Stimulated activated naive CD8-positive, alpha-beta T cell treated with anti-CD3 and anti-CD28 coated beads, Interleukin-15, amount 100 ng/mL, for 72 hours (primary cell): ENCODE measurements around the gene CDH18.
"Not testable (repeated sequence)": the region's sequence is repeated elsewhere in the genome, so short reads cannot be mapped to it uniquely, and the experiment has no call there.

Experiments
- ATAC-seq: fragments of 150-1000 bp; cut with Tn5 transposase; 2 replicates; pipeline ENCODE4 v1.10.0; 2021; ENCODE audit warnings: mild to moderate bottlenecking, moderate library complexity
- DNase-seq, 2 donors: peaks; one replicate each; pipeline ENCODE4 v3.0.0; 2021 to 2022
- H3K27ac Mint-ChIP-seq, 2 donors: one replicate each; pipeline ENCODE4 v1.8.0; 2022; ENCODE audit warnings: mild to moderate bottlenecking in 2 of 2, mixed read lengths in 2 of 2, moderate library complexity in 2 of 2
- H3K27me3 Mint-ChIP-seq: one replicate; pipeline ENCODE4 v1.8.0; 2022; ENCODE audit warnings: mixed read lengths
- H3K4me1 Mint-ChIP-seq: one replicate; pipeline ENCODE4 v1.8.0; 2022; ENCODE audit warnings: mild to moderate bottlenecking, mixed read lengths
- H3K4me3 Mint-ChIP-seq, 2 donors: one replicate each; pipeline ENCODE4 v1.8.0; 2022; ENCODE audit warnings: mild to moderate bottlenecking in 2 of 2, mixed read lengths in 2 of 2, moderate library complexity in 1 of 2
- H3K9me3 Mint-ChIP-seq, 2 donors: one replicate each; pipeline ENCODE4 v1.8.0; 2022; ENCODE audit warnings: mixed read lengths in 2 of 2

The CDH18 gene

DNA sequence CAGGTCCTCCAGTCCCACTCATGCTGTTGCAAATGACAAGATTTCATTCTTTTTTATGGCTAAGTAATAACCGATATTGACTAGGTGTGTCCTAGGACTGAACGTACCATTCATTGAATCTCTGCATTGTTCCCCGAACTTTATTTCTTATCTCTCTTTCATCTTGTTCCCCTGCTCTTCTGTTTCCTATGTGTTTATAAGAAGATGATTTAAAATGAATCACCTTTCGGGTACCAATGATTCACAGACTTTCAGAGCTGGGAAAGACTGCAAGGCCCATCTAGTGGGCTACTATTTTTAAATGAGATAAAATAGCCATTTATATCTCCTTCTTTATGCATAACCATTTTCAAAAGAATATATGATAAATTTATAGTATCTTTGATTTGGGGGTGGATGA is 133.0 kb downstream of the CDH18 start:
- no peaks in the 10 kb centered on the region for H3K27me3 Mint-ChIP-seq
- H3K4me3 Mint-ChIP-seq, result no peak overlapping the region
- DNase-seq (no peak), ATAC-seq (no peak)
- no peak overlapping the region for H3K27ac Mint-ChIP-seq
- H3K4me1 Mint-ChIP-seq, result no peaks in the 10 kb centered on the region
- peaks cover 4 to 7% of the 10 kb centered on the region in 2 donors for H3K9me3 Mint-ChIP-seq

DNA sequence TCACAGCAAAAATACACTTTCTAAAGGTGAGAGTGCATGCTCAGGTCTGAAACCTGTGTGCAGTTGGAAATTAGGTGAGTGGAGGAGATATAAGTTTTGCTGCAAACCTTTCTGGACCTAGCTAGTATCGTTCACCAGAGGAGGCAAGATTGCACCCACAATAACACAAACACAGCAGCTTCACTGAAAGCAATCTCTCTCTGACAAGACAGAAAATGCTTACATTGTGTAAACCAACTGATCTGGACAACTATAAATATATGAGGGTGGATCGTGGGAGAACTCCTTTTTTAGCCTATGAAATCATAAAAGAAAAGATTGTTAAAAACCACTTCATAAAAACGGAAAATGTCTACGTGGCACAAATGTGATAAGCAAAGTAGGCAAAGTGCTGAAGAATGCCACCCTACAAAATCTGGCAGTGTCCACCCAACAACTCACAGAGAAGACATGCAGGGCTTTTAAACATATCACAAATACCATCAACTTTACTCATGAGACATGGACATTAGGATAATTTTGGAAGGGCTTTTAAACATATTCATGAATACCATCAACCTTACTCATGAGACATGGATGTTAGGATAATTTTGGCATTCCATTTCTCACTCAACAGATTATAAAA is 134.3 kb downstream of the CDH18 start:
- no peak for ATAC-seq
- Mint-ChIP-seq H3K4me3 (no peak overlapping the region), H3K9me3 (peaks cover 4 to 7% of the 10 kb centered on the region in 2 donors), H3K27ac (no peak overlapping the region), H3K27me3 (no peaks in the 10 kb centered on the region), H3K4me1 (no peaks in the 10 kb centered on the region)
- no peak for DNase-seq

DNA sequence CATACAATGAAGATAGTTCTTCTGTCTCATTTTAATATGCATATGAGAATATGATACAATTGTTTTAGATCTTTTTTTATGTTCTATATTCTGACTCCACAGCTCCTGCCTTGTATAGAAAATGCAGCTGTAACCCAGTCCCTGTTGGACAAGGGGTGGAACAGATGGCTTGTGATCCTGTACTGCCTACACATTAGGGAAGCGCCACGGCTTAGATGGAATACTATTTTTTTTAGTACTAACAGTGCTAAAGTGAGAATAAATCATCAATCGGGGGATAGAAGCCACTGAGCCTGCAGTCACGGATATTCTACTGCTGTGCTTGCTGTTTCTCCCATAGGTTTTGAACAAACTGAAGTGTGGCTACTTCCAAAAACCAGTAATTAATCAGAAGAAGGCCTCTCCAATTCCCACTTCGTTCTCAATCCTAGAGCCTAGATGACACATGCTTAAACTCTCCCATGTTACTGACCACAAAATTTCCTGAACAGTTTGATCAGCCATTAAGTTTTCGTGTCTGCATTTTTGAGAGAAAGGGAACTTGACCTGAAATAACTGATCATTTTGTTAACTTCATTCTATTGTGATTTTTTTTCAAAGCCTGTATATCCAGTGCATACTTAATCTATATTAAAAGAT is 150.3 kb downstream of the CDH18 start:
- Mint-ChIP-seq H3K9me3 (peaks cover 28 to 33% of the 10 kb centered on the region in 2 donors), H3K4me1 (no peaks in the 10 kb centered on the region), H3K4me3 (no peak overlapping the region), H3K27me3 (no peaks in the 10 kb centered on the region), H3K27ac (no peak overlapping the region)
- ATAC-seq (no peak), DNase-seq (no peak)

DNA sequence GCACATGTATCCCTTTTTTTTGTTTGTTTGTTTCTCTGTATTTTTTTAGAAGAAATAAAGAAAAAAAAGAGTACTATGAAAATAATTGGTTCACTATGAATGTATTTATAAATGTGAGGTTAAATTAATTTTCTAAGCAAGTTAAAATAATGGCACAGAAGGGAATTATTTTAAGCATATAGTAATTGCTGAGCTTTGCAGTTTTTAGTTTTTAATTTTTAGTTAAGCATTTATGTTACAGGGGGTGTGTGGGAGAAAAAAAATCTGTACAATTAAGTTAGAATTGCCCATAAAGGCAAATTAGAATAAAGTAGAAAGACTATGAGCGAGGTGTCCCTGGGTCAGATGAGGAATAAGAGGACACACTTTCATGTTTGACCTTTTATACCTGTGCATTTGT is 152.6 kb downstream of the CDH18 start:
- no peak for ATAC-seq
- Mint-ChIP-seq H3K27ac (no peak overlapping the region), H3K4me1 (no peaks in the 10 kb centered on the region), H3K4me3 (no peak overlapping the region), H3K27me3 (no peaks in the 10 kb centered on the region), H3K9me3 (peaks cover 27 to 42% of the 10 kb centered on the region in 2 donors)
- no peak for DNase-seq

DNA sequence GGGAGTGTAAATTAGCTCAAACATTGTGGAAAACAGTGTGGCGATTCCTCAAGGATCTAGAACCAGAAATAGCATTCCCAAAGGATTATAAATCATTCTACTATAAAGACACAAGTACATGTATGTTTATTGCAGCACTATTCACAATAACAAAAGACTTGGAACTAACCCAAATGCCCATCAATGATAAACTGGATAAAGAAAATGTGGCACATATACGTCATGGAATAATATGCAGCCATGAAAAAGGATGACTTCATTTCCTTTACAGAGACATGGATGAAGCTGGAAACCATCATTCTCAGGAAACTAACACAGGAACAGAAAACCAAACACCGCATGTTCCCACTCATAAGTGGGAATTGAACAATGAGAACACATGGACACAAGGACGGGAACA is 175.3 kb downstream of the CDH18 start:
- H3K4me3 Mint-ChIP-seq, DNase-seq, H3K27me3 Mint-ChIP-seq, ATAC-seq, H3K27ac Mint-ChIP-seq, H3K4me1 Mint-ChIP-seq: not testable (repeated sequence)
- H3K9me3 Mint-ChIP-seq, result peaks cover 10 to 18% of the 10 kb centered on the region in 2 donors

DNA sequence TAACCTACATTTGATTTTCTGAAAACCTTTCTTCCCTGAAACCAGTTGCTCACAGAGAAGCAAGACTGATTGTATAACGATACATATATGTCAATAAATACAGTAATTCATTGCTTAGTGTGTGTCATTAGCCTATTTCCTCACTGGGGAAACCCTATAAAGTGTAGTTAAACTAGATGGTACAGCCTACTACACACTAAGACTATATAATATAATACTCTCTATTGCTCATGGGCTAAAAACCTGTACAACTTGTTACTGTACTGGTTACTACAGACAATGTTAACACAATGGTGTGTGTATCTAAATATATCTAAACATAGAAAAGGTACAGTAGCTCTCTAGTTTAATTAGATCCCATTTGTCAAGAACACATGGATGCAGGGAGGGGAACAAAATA is 181.2 kb downstream of the CDH18 start:
- H3K4me1 Mint-ChIP-seq, result no peaks in the 10 kb centered on the region
- no peak overlapping the region for H3K4me3 Mint-ChIP-seq
- ATAC-seq, result no peak
- no peak overlapping the region for H3K27ac Mint-ChIP-seq
- peaks cover 3 to 4% of the 10 kb centered on the region in 2 donors for H3K9me3 Mint-ChIP-seq
- no peaks in the 10 kb centered on the region for H3K27me3 Mint-ChIP-seq
- no peak for DNase-seq

DNA sequence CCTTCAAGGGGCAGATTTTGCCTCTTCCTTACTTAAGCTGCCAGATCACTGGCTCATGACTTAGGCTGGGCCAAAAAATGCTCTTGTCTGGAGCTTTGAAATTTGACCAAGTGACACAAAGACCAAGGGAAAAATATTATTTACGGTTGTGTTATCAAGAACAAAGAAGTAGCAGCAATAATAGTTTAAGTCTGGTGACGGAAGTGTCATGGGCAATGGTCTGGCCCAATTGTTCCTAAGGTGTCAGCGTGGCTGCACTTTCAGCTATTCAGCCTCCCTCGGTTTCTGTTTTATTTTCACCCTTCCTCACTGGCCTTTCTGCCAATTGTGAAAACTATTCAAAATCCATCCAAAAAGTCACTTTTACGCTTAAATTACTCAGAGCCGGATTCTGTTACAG is 185.3 kb downstream of the CDH18 start:
- H3K27me3 Mint-ChIP-seq, result no peaks in the 10 kb centered on the region
- no peak for DNase-seq
- no peaks in the 10 kb centered on the region for H3K9me3 Mint-ChIP-seq
- no peak overlapping the region for H3K27ac Mint-ChIP-seq
- no peak for ATAC-seq
- no peak overlapping the region for H3K4me3 Mint-ChIP-seq
- H3K4me1 Mint-ChIP-seq, result no peaks in the 10 kb centered on the region

DNA sequence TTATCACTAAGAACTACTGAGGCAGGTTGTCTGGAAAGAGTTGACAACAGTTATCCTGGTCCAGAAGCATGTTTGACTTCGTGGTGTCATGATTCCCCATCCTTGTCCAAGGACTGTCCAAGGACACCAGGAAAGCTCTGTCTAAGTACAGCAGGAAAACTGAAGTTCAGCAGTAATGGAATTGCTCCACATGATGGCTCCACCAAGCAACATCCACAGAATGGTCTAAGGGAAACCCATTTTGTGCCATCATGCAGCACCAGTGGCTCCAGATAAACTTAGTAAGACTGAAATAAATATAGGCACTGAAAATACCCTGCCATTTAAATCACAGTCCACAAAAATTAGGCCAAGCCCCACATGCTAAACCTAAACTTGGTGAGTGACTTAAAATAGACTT is 192.8 kb downstream of the CDH18 start:
- Mint-ChIP-seq H3K4me3 (no peak overlapping the region), H3K9me3 (peaks cover 7 to 11% of the 10 kb centered on the region in 2 donors), H3K27ac (no peak overlapping the region), H3K27me3 (no peaks in the 10 kb centered on the region), H3K4me1 (no peaks in the 10 kb centered on the region)
- DNase-seq (no peak), ATAC-seq (no peak)

DNA sequence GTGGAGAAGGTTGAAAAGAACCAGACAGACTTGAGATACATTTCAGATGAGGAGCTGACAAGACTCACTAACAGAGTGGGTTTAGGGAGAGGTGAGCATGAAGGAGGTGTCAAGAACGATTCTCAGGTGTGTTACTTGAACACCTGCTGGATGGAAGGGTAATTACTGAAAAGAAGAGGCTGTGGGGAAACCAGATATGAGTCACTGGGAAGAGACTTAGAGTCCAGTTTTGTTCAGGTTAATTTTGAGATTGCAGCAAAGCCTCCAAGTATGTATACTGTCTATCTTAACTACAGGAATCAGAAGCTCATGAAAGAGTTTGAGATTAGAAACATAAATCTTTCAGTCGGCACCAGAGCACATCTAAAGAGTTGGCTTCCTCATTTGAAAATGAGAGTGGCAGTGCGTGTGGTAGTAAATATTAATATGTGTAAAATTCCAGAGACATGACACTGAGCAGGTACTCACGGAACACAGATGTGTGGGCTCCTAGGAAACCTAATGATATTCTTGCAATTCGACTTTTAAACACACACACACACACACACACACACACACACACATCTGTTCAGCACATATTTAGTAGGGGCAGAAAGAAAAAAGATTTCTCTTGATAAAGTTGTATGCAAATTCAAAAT is 197.1 kb downstream of the CDH18 start:
- no peak overlapping the region for H3K27ac Mint-ChIP-seq
- H3K27me3 Mint-ChIP-seq, result no peaks in the 10 kb centered on the region
- no peak for DNase-seq
- ATAC-seq, result no peak
- peaks cover 8 to 23% of the 10 kb centered on the region in 2 donors for H3K9me3 Mint-ChIP-seq
- no peak overlapping the region for H3K4me3 Mint-ChIP-seq
- no peaks in the 10 kb centered on the region for H3K4me1 Mint-ChIP-seq

DNA sequence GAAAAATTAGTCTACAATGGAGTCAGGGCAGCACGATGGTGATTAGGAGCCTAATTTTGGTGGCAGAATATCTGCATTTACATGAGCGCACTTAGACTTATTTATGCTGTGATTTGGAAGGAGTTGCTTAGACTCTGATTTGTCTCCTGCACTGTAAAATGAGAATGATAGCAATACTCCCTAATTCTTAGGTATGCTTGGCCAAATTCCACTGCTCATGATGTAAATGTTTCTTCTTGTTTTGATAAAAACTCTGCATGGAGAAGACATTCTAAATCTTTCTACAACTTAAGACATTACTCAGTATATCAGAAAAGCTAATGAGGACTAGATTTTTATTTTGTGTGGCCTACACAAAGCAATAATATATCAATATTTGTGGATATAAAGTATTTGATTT is 205.4 kb downstream of the CDH18 start:
- ATAC-seq (no peak), DNase-seq (no peak)
- no peak overlapping the region for H3K27ac Mint-ChIP-seq
- H3K4me1 Mint-ChIP-seq, result no peaks in the 10 kb centered on the region
- peaks cover 0 to 10% of the 10 kb centered on the region in 2 donors for H3K9me3 Mint-ChIP-seq
- no peaks in the 10 kb centered on the region for H3K27me3 Mint-ChIP-seq
- no peak overlapping the region for H3K4me3 Mint-ChIP-seq

DNA sequence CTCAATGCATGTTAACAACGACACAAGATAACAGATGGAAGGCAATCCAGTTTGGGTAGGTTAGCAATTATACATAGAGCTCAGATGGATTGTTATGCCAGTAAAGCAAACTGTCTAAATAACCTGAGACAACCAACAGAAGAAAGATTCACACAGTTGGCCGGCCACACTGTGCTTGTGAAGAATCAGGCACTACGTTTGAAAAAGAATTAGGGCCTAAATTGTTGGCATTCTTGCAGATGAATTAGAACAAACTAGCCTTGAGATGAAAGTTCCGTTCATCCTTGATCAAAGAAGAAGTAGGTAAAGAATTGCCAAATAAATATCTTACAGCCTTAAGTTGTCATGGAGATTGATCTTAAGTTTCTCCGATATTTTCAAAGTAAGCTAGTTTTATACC is 210.6 kb downstream of the CDH18 start:
- H3K9me3 Mint-ChIP-seq, result peaks cover 5 to 21% of the 10 kb centered on the region in 2 donors
- no peak for ATAC-seq

DNA sequence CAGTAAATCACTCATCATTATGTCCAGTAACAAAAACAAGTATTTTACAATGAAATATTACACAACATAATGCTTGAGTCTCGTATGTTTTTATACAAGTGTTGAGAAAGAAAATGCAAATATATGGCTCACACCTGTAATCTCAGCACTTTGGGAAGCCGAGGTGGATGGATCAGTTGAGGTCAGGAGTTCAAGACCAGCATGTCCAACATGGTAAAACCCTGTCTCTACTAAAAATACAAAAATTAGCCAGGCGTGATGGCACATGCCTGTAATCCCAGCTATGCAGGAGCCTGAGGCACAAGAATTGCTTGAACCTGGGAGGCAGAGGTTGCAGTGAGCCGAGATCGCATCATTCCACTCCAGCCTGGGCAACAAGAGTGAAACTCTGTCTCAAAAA is 211.1 kb downstream of the CDH18 start:
- H3K27ac Mint-ChIP-seq, H3K4me1 Mint-ChIP-seq, ATAC-seq, H3K4me3 Mint-ChIP-seq, H3K27me3 Mint-ChIP-seq, DNase-seq: not testable (repeated sequence)
- H3K9me3 Mint-ChIP-seq, result peaks cover 5 to 21% of the 10 kb centered on the region in 2 donors

More for the DNA sequence above, 210.6 kb downstream of the CDH18 start:
- Mint-ChIP-seq H3K27ac (no peak overlapping the region), H3K27me3 (no peaks in the 10 kb centered on the region), H3K4me1 (no peaks in the 10 kb centered on the region), H3K4me3 (no peak overlapping the region)
- no peak for DNase-seq

DNA sequence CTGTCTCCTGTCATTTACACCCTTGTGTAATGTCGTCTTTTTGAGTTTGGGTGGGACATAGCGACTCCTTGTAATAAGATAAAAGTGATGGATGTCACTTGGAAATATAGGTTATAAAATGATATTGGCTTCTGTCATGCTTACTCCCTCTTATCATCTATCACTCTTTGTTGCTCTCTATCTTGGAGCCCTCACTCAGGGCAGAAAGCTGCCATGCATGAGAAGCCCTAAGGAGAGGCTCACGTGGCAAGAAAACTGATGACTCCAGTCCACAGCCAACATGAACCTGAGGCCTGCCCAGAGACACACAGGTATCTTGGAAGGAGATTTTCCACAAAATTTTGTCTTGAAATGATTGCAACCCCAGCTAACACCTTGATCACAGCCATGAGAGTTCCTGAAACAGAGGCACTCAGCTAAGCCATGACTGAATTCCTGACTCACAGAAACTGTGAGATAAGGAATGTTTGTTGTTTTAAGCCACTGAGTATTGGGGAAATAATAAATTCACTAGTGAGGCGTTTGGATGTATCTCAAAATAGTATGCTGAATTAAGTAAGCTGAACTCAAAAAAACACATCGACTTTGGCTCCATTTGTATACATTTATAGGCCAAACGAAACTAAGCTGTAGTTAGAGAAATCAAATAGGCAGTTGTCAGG is 216.7 kb downstream of the CDH18 start:
- ATAC-seq (no peak), DNase-seq (no peak)
- Mint-ChIP-seq H3K27ac (no peak overlapping the region), H3K27me3 (no peaks in the 10 kb centered on the region), H3K4me3 (no peak overlapping the region), H3K9me3 (peaks cover 18 to 31% of the 10 kb centered on the region in 2 donors), H3K4me1 (no peaks in the 10 kb centered on the region)

DNA sequence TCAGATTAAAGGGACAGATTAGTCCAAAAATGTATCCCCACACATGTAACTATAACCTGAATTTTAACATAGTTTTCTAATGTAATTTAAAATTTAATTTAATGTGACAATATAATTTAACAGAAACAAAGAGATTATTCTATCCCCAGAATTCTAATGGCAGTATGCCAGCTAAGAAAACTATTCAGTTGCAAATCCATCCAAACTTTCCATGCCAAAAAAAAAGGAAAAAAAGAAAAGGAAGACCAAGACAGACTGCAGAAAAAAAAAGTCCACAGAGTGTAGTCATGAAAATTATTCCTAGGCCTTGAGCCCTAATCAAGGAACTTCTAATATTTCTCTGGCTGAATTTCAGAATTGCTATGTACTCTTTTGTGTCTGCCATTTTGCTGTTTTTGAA is 217.6 kb downstream of the CDH18 start:
- peaks cover 16 to 25% of the 10 kb centered on the region in 2 donors for H3K9me3 Mint-ChIP-seq
- H3K4me1 Mint-ChIP-seq, result no peaks in the 10 kb centered on the region
- no peaks in the 10 kb centered on the region for H3K27me3 Mint-ChIP-seq
- H3K27ac Mint-ChIP-seq, result no peak overlapping the region
- H3K4me3 Mint-ChIP-seq, result no peak overlapping the region
- ATAC-seq, result no peak
- DNase-seq, result no peak

DNA sequence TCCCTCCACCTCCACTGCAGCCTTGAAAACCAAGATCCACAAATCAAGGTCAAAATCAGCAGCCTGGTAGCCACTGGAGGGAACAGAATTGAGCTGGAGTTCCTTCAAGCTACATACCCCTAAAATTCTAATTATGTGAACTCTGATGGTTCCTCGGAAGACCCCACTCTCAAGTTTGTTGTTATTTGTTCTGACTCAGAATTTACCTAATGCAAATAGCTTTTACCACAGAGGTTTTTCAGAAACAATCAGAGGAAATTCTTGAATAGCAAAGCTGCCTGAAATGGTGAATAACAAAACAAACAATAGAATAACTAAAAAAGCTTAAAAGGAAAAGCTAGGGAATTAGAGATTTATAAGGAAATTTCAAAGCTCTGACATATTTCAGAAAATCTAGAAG is 220.0 kb downstream of the CDH18 start:
- peaks cover 20 to 25% of the 10 kb centered on the region in 2 donors for H3K9me3 Mint-ChIP-seq
- DNase-seq (no peak), ATAC-seq (no peak)
- H3K27me3 Mint-ChIP-seq, result no peaks in the 10 kb centered on the region
- no peak overlapping the region for H3K4me3 Mint-ChIP-seq
- H3K4me1 Mint-ChIP-seq, result no peaks in the 10 kb centered on the region
- H3K27ac Mint-ChIP-seq, result no peak overlapping the region

DNA sequence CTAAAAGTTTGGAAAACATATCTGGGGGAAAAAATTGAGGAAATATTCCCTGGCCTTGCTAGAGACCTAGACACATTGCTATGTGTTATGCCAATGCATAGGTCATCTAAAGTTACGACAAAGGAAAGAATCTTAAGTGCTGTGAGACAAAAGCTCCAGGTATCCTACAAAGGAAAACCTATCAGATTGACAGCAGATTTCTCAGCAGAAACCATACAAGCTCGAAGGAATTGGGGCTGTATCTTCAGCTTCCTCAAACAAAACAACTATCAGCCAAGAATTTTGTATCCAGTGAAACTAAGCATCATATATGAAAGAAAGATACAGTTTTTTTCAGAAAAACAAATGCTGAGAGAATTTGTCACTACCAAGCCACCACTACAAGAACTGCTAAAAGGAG is 234.4 kb downstream of the CDH18 start:
- Mint-ChIP-seq H3K27me3 (no peaks in the 10 kb centered on the region), H3K27ac (no peak overlapping the region), H3K4me3 (no peak overlapping the region), H3K9me3 (peaks cover 5 to 17% of the 10 kb centered on the region in 2 donors), H3K4me1 (no peaks in the 10 kb centered on the region)
- no peak for ATAC-seq
- DNase-seq, result no peak
